HEK293T (cell line): ENCODE data around the gene STAC.

Experiments used
- CTCF ChIA-PET: fragments of 350-600 bp; formaldehyde crosslinking; extraction: SDS; loops from one replicate; lab custom pipeline; 2021; ENCODE audit warnings: antibody characterized with exemption, inconsistent platforms; lab: Yijun Ruan, JAX
- POLR2A ChIA-PET: fragments of 350-600 bp; formaldehyde crosslinking; extraction: SDS; loops from one replicate; lab custom pipeline; 2020; ENCODE audit warnings: antibody characterized with exemption, inconsistent platforms; lab: Yijun Ruan, JAX
- DNase-seq: peaks from one replicate; pipeline ENCODE4 v3.0.0; 2012; ENCODE audit warnings: mixed read lengths; ENCODE audit errors: extremely low spot score
- ARNT ChIP-seq: fragments of 450-650 bp; IDR thresholded peaks from 2 replicates; pipeline ENCODE4 v1.6.1; 2017; ENCODE audit warnings: mild to moderate bottlenecking
- BHLHE40 ChIP-seq: fragments of 450-650 bp; IDR thresholded peaks from 2 replicates; pipeline ENCODE4 v1.6.1; 2016; ENCODE audit warnings: mild to moderate bottlenecking, moderate library complexity, borderline replicate concordance
- CTBP1 ChIP-seq: fragments of 450-650 bp; IDR thresholded peaks from 2 replicates; pipeline ENCODE4 v1.6.1; 2016; ENCODE audit warnings: borderline replicate concordance
- ELF4 ChIP-seq: fragments of 450-650 bp; IDR thresholded peaks from 2 replicates; pipeline ENCODE4 v1.6.1; 2017; ENCODE audit warnings: antibody characterized with exemption
- FOXA1 ChIP-seq: fragments of 450-650 bp; IDR thresholded peaks from 2 replicates; pipeline ENCODE4 v1.6.1; 2016; ENCODE audit warnings: mild to moderate bottlenecking
- FOXK2 ChIP-seq: fragments of 450-650 bp; IDR thresholded peaks from 2 replicates; pipeline ENCODE4 v1.6.1; 2016; ENCODE audit warnings: mild to moderate bottlenecking
- FOXM1 ChIP-seq: fragments of 450-650 bp; IDR thresholded peaks from 2 replicates; pipeline ENCODE4 v1.6.1; 2017; ENCODE audit warnings: mild to moderate bottlenecking, borderline replicate concordance
- HDGF ChIP-seq: fragments of 450-650 bp; IDR thresholded peaks from 2 replicates; pipeline ENCODE4 v1.6.1; 2017; ENCODE audit warnings: antibody characterized with exemption, borderline replicate concordance
- L3MBTL2 ChIP-seq: fragments of 450-650 bp; conservative IDR thresholded peaks from 2 replicates; pipeline ENCODE4 v1.6.1; 2016; ENCODE audit warnings: mild to moderate bottlenecking
- LEF1 ChIP-seq: fragments of 450-650 bp; IDR thresholded peaks from 2 replicates; pipeline ENCODE4 v1.6.1; 2017; ENCODE audit warnings: mild to moderate bottlenecking, borderline replicate concordance
- NFRKB ChIP-seq: fragments of 450-650 bp; IDR thresholded peaks from 2 replicates; pipeline ENCODE4 v1.6.1; 2016; ENCODE audit warnings: mild to moderate bottlenecking, moderate library complexity
- SP1 ChIP-seq: fragments of 450-650 bp; IDR thresholded peaks from 2 replicates; pipeline ENCODE4 v1.6.1; 2017
- SUZ12 ChIP-seq: fragments of 450-650 bp; IDR thresholded peaks from 2 replicates; pipeline ENCODE4 v1.6.1; 2016; ENCODE audit warnings: mild to moderate bottlenecking
- TARDBP ChIP-seq: fragments of 450-650 bp; IDR thresholded peaks from 2 replicates; pipeline ENCODE4 v1.6.1; 2016
- ZNF384 ChIP-seq: fragments of 450-650 bp; IDR thresholded peaks from 2 replicates; pipeline ENCODE4 v1.6.1; 2016
- TF ChIP-seq, protein P1 (sequence below): fragments of 450-650 bp; IDR thresholded peaks from 2 replicates; pipeline ENCODE4 v1.6.1; 2016

The STAC gene

GRCh38 chr3:36365829-36366228, 14.5 kb upstream of the STAC start:
- CTCF ChIA-PET = no interaction called here
- POLR2A ChIA-PET = no interaction called here
- DNase-seq = no peak
- TF ChIP-seq TARDBP (no peak), NFRKB (no peak), SP1 (no peak), ZNF384 (no peak), HDGF (no peak), BHLHE40 (no peak), FOXK2 (no peak)

- DNase-seq = no peak
- TF ChIP-seq ELF4 = no peak
- no peak for TF ChIP-seq HDGF
- TF ChIP-seq FOXM1 = no peak
- no peak for TF ChIP-seq BHLHE40
- no peak for TF ChIP-seq L3MBTL2
- TF ChIP-seq LEF1 = no peak
- TF ChIP-seq TARDBP = no peak
- no peak for TF ChIP-seq FOXA1
- no peak for TF ChIP-seq SUZ12
- no peak for TF ChIP-seq ARNT
- no peak for TF ChIP-seq FOXK2
- TF ChIP-seq SP1 = no peak
- TF ChIP-seq, protein P1, sequence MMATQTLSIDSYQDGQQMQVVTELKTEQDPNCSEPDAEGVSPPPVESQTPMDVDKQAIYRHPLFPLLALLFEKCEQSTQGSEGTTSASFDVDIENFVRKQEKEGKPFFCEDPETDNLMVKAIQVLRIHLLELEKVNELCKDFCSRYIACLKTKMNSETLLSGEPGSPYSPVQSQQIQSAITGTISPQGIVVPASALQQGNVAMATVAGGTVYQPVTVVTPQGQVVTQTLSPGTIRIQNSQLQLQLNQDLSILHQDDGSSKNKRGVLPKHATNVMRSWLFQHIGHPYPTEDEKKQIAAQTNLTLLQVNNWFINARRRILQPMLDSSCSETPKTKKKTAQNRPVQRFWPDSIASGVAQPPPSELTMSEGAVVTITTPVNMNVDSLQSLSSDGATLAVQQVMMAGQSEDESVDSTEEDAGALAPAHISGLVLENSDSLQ = no peak
- TF ChIP-seq ZNF384 = no peak
- TF ChIP-seq NFRKB = no peak
- no peak for TF ChIP-seq CTBP1
- ChIA-PET CTCF (no interaction called here), POLR2A (no interaction called here)
Measured at GRCh38 chr3:36366308-36366707, 14.0 kb upstream of the STAC start.

- no peak for TF ChIP-seq ARNT
- TF ChIP-seq HDGF = no peak
- no peak for TF ChIP-seq FOXA1
- no peak for TF ChIP-seq ELF4
- TF ChIP-seq CTBP1 = no peak
- TF ChIP-seq, protein P1 = no peak
- TF ChIP-seq FOXK2 = no peak
- TF ChIP-seq L3MBTL2 = no peak
- no peak for TF ChIP-seq LEF1
- no peak for TF ChIP-seq ZNF384
- no peak for TF ChIP-seq NFRKB
- no peak for TF ChIP-seq SP1
- no peak for TF ChIP-seq SUZ12
- TF ChIP-seq BHLHE40 = no peak
- no peak for TF ChIP-seq FOXM1
- no peak for TF ChIP-seq TARDBP
- DNase-seq = no peak
- POLR2A ChIA-PET = no interaction called here
- CTCF ChIA-PET = no interaction called here
Measured at GRCh38 chr3:36367912-36368573, 12.3 kb upstream of the STAC start.

DNA sequence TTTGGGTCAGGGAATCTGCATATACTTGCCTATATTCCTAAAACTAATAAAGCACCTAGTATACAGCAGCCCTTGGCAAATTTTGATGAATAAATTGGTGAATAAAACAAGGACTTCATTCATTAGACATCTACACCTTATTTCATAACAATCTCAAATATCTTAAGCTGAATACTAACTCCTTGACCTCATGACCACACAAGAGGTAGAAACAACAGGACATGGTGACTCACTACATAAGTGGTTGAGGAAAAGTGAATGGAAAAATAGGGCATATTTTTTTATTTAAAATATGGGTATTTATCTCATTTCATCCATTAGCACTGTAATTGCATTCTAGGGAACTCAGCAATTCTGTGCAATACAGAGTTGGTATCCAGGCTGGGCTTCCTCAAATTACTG, 7.8 kb upstream of the STAC start:
- ChIA-PET CTCF (no interaction called here), POLR2A (no interaction called here)

GRCh38 chr3:36373084-36373483, 7.2 kb upstream of the STAC start:
- CTCF ChIA-PET = no interaction called here
- DNase-seq = no peak
- TF ChIP-seq NFRKB = no peak
- TF ChIP-seq FOXK2 = no peak
- no peak for TF ChIP-seq TARDBP
- no peak for TF ChIP-seq LEF1
- TF ChIP-seq ARNT = no peak
- TF ChIP-seq SP1 = no peak
- no peak for TF ChIP-seq HDGF
- no peak for TF ChIP-seq FOXM1
- TF ChIP-seq L3MBTL2 = no peak
- TF ChIP-seq ZNF384 = no peak
- no peak for TF ChIP-seq FOXA1
- TF ChIP-seq SUZ12 = no peak
- TF ChIP-seq ELF4 = no peak
- TF ChIP-seq, protein P1 = no peak
- no peak for TF ChIP-seq CTBP1
- no peak for TF ChIP-seq BHLHE40
- POLR2A ChIA-PET = no interaction called here

More for the DNA sequence above, 7.8 kb upstream of the STAC start:
- DNase-seq = no peak
- TF ChIP-seq LEF1 = no peak
- TF ChIP-seq, protein P1 = no peak
- TF ChIP-seq NFRKB = no peak
- no peak for TF ChIP-seq SP1

DNA sequence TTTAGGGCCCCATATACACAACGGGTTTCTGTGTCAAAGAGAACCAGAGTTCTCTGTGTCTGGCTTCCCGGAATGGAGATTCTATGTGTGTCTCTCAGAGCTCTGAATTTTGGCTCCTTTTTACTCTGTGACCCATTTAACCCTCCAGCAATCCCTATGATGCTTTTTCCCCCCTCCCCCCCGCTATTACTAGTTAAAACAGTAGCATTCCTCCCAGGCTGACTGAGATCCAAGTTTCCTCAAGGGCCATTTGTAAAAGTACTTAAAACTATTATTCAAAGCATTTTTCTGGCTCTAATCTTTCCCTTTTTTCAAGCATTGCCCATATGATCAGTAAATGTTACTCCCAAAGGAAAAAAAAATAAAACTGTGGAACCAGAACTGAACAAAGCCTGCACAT, 6.6 kb upstream of the STAC start:
- DNase-seq = no peak
- POLR2A ChIA-PET = no interaction called here
- CTCF ChIA-PET = no interaction called here
- TF ChIP-seq, protein P1 = no peak
- TF ChIP-seq FOXA1 (no peak), L3MBTL2 (no peak), LEF1 (no peak)
